GM12864 (cell line): ENCODE data around the gene FBH1.
A peak's percentile ranks its signal among the peaks of the same experiment; 100 is the strongest.

Experiments
- DNase-seq: peaks from one replicate; pipeline ENCODE4 v3.0.0-alpha.2; 2011; ENCODE audit warnings: low read depth
- H3K4me3 ChIP-seq: 2 replicates; pipeline ENCODE4 v1.5.1; 2011; ENCODE audit warnings: mild to moderate bottlenecking, low read depth, low read length, control low read depth
- CTCF ChIP-seq: IDR thresholded peaks from 2 replicates; pipeline ENCODE4 v1.5.1; 2011; ENCODE audit warnings: low read depth, mild to moderate bottlenecking, moderate library complexity, low read length, control low read depth, inconsistent platforms; ENCODE audit errors: missing control alignments

Gene FBH1

GRCh38 chr10:5894403-5894802, 4.4 kb downstream of the FBH1 start:
- DNase-seq, result no peak
- no peak for TF ChIP-seq CTCF
- no peak overlapping the region for H3K4me3 ChIP-seq

- no peak for TF ChIP-seq CTCF
- no peak overlapping the region for H3K4me3 ChIP-seq
- no peak for DNase-seq
Observed at GRCh38 chr10:5894873-5895272, 4.8 kb downstream of the FBH1 start.

- no peak for TF ChIP-seq CTCF
- DNase-seq, result no peak
- no peak overlapping the region; the same call in 1 of the 2 replicates for H3K4me3 ChIP-seq
Observed at GRCh38 chr10:5895365-5895764, 5.3 kb downstream of the FBH1 start.

- H3K4me3 ChIP-seq, result peak overlapping the region; percentile 11; the same call in 1 of the 2 replicates
- DNase-seq, result peak; percentile 69
- no peak for TF ChIP-seq CTCF
Observed at GRCh38 chr10:5895804-5896203, 5.8 kb downstream of the FBH1 start.

- no peak for DNase-seq
- peak overlapping the region; percentile 11; the same call in 1 of the 2 replicates for H3K4me3 ChIP-seq
- TF ChIP-seq CTCF, result no peak
Observed at GRCh38 chr10:5896208-5897052, 6.4 kb downstream of the FBH1 start.

- no peak for TF ChIP-seq CTCF
- H3K4me3 ChIP-seq, result no peak overlapping the region
- no peak for DNase-seq
Observed at GRCh38 chr10:5897053-5897340, 7.0 kb downstream of the FBH1 start.

- H3K4me3 ChIP-seq, result no peak overlapping the region
- no peak for TF ChIP-seq CTCF
- DNase-seq, result no peak
Observed at GRCh38 chr10:5897504-5897903, 7.5 kb downstream of the FBH1 start.
